SK-N-SH treated with all-trans-retinoic acid at 6 μM for 48 hours (cell line): ENCODE results near the gene NEB.

ENCODE experiments used
- ATAC-seq: fragments of 200-7000 bp; cut with Tn5 transposase; 3 replicates; pipeline ENCODE4 v1.9.1; 2020; ENCODE audit warnings: mild to moderate bottlenecking, moderate library complexity
- ARNTL ChIP-seq: fragments of 450-650 bp; formaldehyde crosslinking; IDR thresholded peaks from 2 replicates; pipeline ENCODE4 v1.5.0; 2020; ENCODE audit warnings: low read depth, mild to moderate bottlenecking, moderate library complexity, borderline replicate concordance
- BACH2 ChIP-seq: fragments of 250-450 bp; sonication (Bioruptor Pico); IDR thresholded peaks from 2 replicates; pipeline ENCODE4 v1.9.0; 2021; ENCODE audit warnings: mild to moderate bottlenecking, borderline replicate concordance
- CSDC2 ChIP-seq: fragments of 250-450 bp; sonication (Bioruptor Pico); IDR thresholded peaks from 2 replicates; pipeline ENCODE4 v1.5.0; 2020; ENCODE audit warnings: mild to moderate bottlenecking, moderate library complexity
- CSRNP3 ChIP-seq: fragments of 250-450 bp; sonication (Bioruptor Pico); IDR thresholded peaks from 2 replicates; pipeline ENCODE4 v1.5.1; 2021; ENCODE audit warnings: mild to moderate bottlenecking, moderate library complexity
- ESRRG ChIP-seq: fragments of 250-450 bp; sonication (Bioruptor Pico); IDR thresholded peaks from 2 replicates; pipeline ENCODE4 v1.6.1; 2021; ENCODE audit warnings: mild to moderate bottlenecking
- GLIS3 ChIP-seq: fragments of 250-450 bp; sonication (Bioruptor Pico); IDR thresholded peaks from 2 replicates; pipeline ENCODE4 v1.5.0; 2020; ENCODE audit warnings: mild to moderate bottlenecking, moderate library complexity
- ISL1 ChIP-seq: fragments of 250-450 bp; sonication (Bioruptor Pico); IDR thresholded peaks from 2 replicates; pipeline ENCODE4 v2.1.2; 2022; ENCODE audit warnings: mild to moderate bottlenecking, moderate library complexity
- OSR1 ChIP-seq: fragments of 250-450 bp; sonication (Bioruptor Pico); IDR thresholded peaks from 2 replicates; pipeline ENCODE4 v1.8.0; 2022; ENCODE audit warnings: moderate library complexity, mild to moderate bottlenecking, inconsistent platforms
- POU6F1 ChIP-seq: fragments of 250-450 bp; sonication (Bioruptor Pico); IDR thresholded peaks from 2 replicates; pipeline ENCODE4 v1.8.0; 2021; ENCODE audit warnings: low read depth, mild to moderate bottlenecking, moderate library complexity, borderline replicate concordance
- PPARA ChIP-seq: fragments of 250-450 bp; sonication (Bioruptor Pico); IDR thresholded peaks from 2 replicates; pipeline ENCODE4 v1.5.0; 2020; ENCODE audit warnings: mild to moderate bottlenecking, borderline replicate concordance
- RARB ChIP-seq: fragments of 250-450 bp; sonication (Bioruptor Pico); IDR thresholded peaks from 2 replicates; pipeline ENCODE4 v1.8.0; 2021; ENCODE audit warnings: mild to moderate bottlenecking, moderate library complexity
- SNAI2 ChIP-seq: fragments of 250-450 bp; sonication (Bioruptor Pico); IDR thresholded peaks from 2 replicates; pipeline ENCODE4 v1.5.0; 2020; ENCODE audit warnings: mild to moderate bottlenecking, moderate library complexity
- TCF4 ChIP-seq: fragments of 250-450 bp; sonication (Bioruptor Pico); IDR thresholded peaks from 2 replicates; pipeline ENCODE4 v1.8.0; 2021; ENCODE audit warnings: mild to moderate bottlenecking, moderate library complexity, borderline replicate concordance
- TOX ChIP-seq: fragments of 250-450 bp; sonication (Bioruptor Pico); IDR thresholded peaks from 2 replicates; pipeline ENCODE4 v1.8.0; 2021; ENCODE audit warnings: mild to moderate bottlenecking, moderate library complexity, borderline replicate concordance
- TSHZ2 ChIP-seq: fragments of 250-450 bp; sonication (Bioruptor Pico); IDR thresholded peaks from 2 replicates; pipeline ENCODE4 v1.5.0; 2020; ENCODE audit warnings: mild to moderate bottlenecking, moderate library complexity
- ZC3H10 ChIP-seq: fragments of 250-450 bp; sonication (Bioruptor Pico); IDR thresholded peaks from 2 replicates; pipeline ENCODE4 v1.5.1; 2021; ENCODE audit warnings: mild to moderate bottlenecking, moderate library complexity
- ZFP3 ChIP-seq: fragments of 250-450 bp; sonication (Bioruptor Pico); IDR thresholded peaks from 2 replicates; pipeline ENCODE4 v1.5.0; 2020; ENCODE audit warnings: mild to moderate bottlenecking, moderate library complexity
- ZFP30 ChIP-seq: fragments of 450-650 bp; formaldehyde crosslinking; IDR thresholded peaks from 2 replicates; pipeline ENCODE4 v1.5.0; 2022; ENCODE audit warnings: mild to moderate bottlenecking, moderate library complexity
- ZNF565 ChIP-seq: fragments of 450-650 bp; formaldehyde crosslinking; conservative IDR thresholded peaks from 2 replicates; pipeline ENCODE4 v1.5.0; 2020; ENCODE audit warnings: low read depth, mild to moderate bottlenecking, moderate library complexity
- ZNF70 ChIP-seq: fragments of 450-650 bp; formaldehyde crosslinking; IDR thresholded peaks from 2 replicates; pipeline ENCODE4 v1.5.0; 2020; ENCODE audit warnings: mild to moderate bottlenecking, moderate library complexity
- ZNF8 ChIP-seq: fragments of 450-650 bp; formaldehyde crosslinking; IDR thresholded peaks from 2 replicates; pipeline ENCODE4 v1.5.0; 2020; ENCODE audit warnings: mild to moderate bottlenecking, moderate library complexity
- TF ChIP-seq, protein P1 (sequence below): fragments of 250-450 bp; sonication (Bioruptor Pico); IDR thresholded peaks from 2 replicates; pipeline ENCODE4 v1.8.0; 2020; ENCODE audit warnings: mild to moderate bottlenecking, moderate library complexity, borderline replicate concordance
- TF ChIP-seq, protein P2 (sequence below): fragments of 250-450 bp; sonication (Bioruptor Pico); IDR thresholded peaks from 2 replicates; pipeline ENCODE4 v1.5.1; 2020; ENCODE audit warnings: low read depth, mild to moderate bottlenecking, moderate library complexity

Gene NEB

GRCh38 chr2:151614159-151614558 is 120.1 kb downstream of the NEB start:
- ATAC-seq = no peak
- TF ChIP-seq TSHZ2 (CRISPR knock-in tag) (no peak), BACH2 (no peak), PPARA (CRISPR knock-in tag) (no peak), TCF4 (CRISPR knock-in tag) (no peak), ARNTL (no peak), ISL1 (CRISPR knock-in tag) (no peak), RARB (CRISPR knock-in tag) (no peak), ZFP3 (CRISPR knock-in tag) (no peak), ZFP30 (CRISPR knock-in tag) (no peak), ESRRG (CRISPR knock-in tag) (no peak), CSDC2 (CRISPR knock-in tag) (no peak), POU6F1 (CRISPR knock-in tag) (no peak), GLIS3 (CRISPR knock-in tag) (no peak), SNAI2 (CRISPR knock-in tag) (no peak), OSR1 (CRISPR knock-in tag) (no peak), ZC3H10 (CRISPR knock-in tag) (no peak), TOX (CRISPR knock-in tag) (no peak), ZNF565 (CRISPR knock-in tag) (no peak)
- TF ChIP-seq, protein P1, sequence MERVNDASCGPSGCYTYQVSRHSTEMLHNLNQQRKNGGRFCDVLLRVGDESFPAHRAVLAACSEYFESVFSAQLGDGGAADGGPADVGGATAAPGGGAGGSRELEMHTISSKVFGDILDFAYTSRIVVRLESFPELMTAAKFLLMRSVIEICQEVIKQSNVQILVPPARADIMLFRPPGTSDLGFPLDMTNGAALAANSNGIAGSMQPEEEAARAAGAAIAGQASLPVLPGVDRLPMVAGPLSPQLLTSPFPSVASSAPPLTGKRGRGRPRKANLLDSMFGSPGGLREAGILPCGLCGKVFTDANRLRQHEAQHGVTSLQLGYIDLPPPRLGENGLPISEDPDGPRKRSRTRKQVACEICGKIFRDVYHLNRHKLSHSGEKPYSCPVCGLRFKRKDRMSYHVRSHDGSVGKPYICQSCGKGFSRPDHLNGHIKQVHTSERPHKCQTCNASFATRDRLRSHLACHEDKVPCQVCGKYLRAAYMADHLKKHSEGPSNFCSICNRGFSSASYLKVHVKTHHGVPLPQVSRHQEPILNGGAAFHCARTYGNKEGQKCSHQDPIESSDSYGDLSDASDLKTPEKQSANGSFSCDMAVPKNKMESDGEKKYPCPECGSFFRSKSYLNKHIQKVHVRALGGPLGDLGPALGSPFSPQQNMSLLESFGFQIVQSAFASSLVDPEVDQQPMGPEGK (CRISPR knock-in tag) = no peak
- TF ChIP-seq, protein P2, sequence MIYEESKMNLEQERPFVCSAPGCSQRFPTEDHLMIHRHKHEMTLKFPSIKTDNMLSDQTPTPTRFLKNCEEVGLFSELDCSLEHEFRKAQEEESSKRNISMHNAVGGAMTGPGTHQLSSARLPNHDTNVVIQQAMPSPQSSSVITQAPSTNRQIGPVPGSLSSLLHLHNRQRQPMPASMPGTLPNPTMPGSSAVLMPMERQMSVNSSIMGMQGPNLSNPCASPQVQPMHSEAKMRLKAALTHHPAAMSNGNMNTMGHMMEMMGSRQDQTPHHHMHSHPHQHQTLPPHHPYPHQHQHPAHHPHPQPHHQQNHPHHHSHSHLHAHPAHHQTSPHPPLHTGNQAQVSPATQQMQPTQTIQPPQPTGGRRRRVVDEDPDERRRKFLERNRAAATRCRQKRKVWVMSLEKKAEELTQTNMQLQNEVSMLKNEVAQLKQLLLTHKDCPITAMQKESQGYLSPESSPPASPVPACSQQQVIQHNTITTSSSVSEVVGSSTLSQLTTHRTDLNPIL = no peak

GRCh38 chr2:151611351-151611750 is 122.9 kb downstream of the NEB start:
- TF ChIP-seq, protein P2 = no peak
- TF ChIP-seq GLIS3 (CRISPR knock-in tag) (no peak), TOX (CRISPR knock-in tag) (no peak), ZNF8 (CRISPR knock-in tag) (no peak), CSDC2 (CRISPR knock-in tag) (no peak), CSRNP3 (no peak), ARNTL (no peak), ZFP30 (CRISPR knock-in tag) (no peak), SNAI2 (CRISPR knock-in tag) (no peak), ZNF565 (CRISPR knock-in tag) (no peak), PPARA (CRISPR knock-in tag) (no peak), ISL1 (CRISPR knock-in tag) (no peak), ZFP3 (CRISPR knock-in tag) (no peak), POU6F1 (CRISPR knock-in tag) (no peak), ZNF70 (CRISPR knock-in tag) (no peak)
- TF ChIP-seq, protein P1 (CRISPR knock-in tag) = no peak
- no peak for ATAC-seq
